DND-41 (cell line): Measurements from ENCODE around the gene LRFN2.

Source experiments
- ATAC-seq: fragments of 200-7000 bp; cut with Tn5 transposase; 3 replicates; pipeline ENCODE4 v1.9.1; 2021; ENCODE audit warnings: low read depth; ENCODE audit not compliant: insufficient read depth
- DNase-seq: peaks from one replicate; pipeline ENCODE4 v3.0.0-alpha.2; 2020
- H2AFZ ChIP-seq: 2 replicates; pipeline ENCODE4 v1.6.0; 2012; ENCODE audit warnings: low read depth, low read length
- H3K27ac ChIP-seq: 2 replicates; pipeline ENCODE4 v1.5.1; 2012; ENCODE audit warnings: low read length, inconsistent platforms
- H3K27me3 ChIP-seq: fragments of 200-600 bp; sonication (generic); 2 replicates; pipeline ENCODE4 v1.6.0; 2012; ENCODE audit warnings: low read length, mild to moderate bottlenecking, inconsistent platforms; ENCODE audit not compliant: insufficient read depth, poor library complexity
- H3K36me3 ChIP-seq: 2 replicates; pipeline ENCODE4 v1.5.1; 2012; ENCODE audit warnings: low read length, inconsistent platforms; ENCODE audit not compliant: insufficient read depth
- H3K4me1 ChIP-seq: 2 replicates; pipeline ENCODE4 v1.5.1; 2012; ENCODE audit warnings: mild to moderate bottlenecking, low read length; ENCODE audit not compliant: insufficient read depth
- H3K4me2 ChIP-seq: 2 replicates; pipeline ENCODE4 v1.6.0; 2012; ENCODE audit warnings: mild to moderate bottlenecking, moderate library complexity, low read length, inconsistent platforms; ENCODE audit not compliant: insufficient read depth
- H3K4me3 ChIP-seq, 2 experiments: fragments of 200-600 bp in 1 of 2; shearing (Covaris generic) in 1 of 2; 2 replicates each; pipeline ENCODE4 v1.5.1; 2012 to 2016; ENCODE audit warnings: inconsistent platforms in 2 of 2, low read length in 2 of 2, mild to moderate bottlenecking in 2 of 2, low read depth in 1 of 2, moderate library complexity in 1 of 2
- H3K79me2 ChIP-seq: 2 replicates; pipeline ENCODE4 v1.6.0; 2012; ENCODE audit warnings: low read length, inconsistent platforms; ENCODE audit not compliant: insufficient read depth
- H3K9ac ChIP-seq: 2 replicates; pipeline ENCODE4 v1.6.0; 2012; ENCODE audit warnings: low read depth, mild to moderate bottlenecking, inconsistent platforms, low read length, moderate library complexity
- H3K9me3 ChIP-seq: 2 replicates; pipeline ENCODE4 v1.5.1; 2012; ENCODE audit warnings: low read length, moderate library complexity, mild to moderate bottlenecking, inconsistent platforms; ENCODE audit not compliant: insufficient read depth, severe bottlenecking
- H4K20me1 ChIP-seq: 2 replicates; pipeline ENCODE4 v1.6.0; 2012; ENCODE audit warnings: low read length; ENCODE audit not compliant: insufficient read depth
- CTCF ChIP-seq: IDR thresholded peaks from 2 replicates; pipeline ENCODE4 v1.5.1; 2012; ENCODE audit warnings: borderline replicate concordance, low read length, moderate library complexity, mild to moderate bottlenecking; ENCODE audit not compliant: poor library complexity, severe bottlenecking; ENCODE audit errors: extremely low read depth
- EZH2 ChIP-seq: IDR thresholded peaks from 3 replicates; pipeline ENCODE4 v1.6.1; 2012; ENCODE audit warnings: borderline replicate concordance, low read depth, mild to moderate bottlenecking, moderate library complexity, low read length, inconsistent platforms; ENCODE audit not compliant: severe bottlenecking

The LRFN2 gene

GRCh38 chr6:40630488-40630887 is 43.3 kb upstream of the LRFN2 start:
- no peaks in the 10 kb centered on the region for H4K20me1 ChIP-seq

GRCh38 chr6:40630051-40630450 is 42.9 kb upstream of the LRFN2 start:
- Histone ChIP-seq H3K4me1 (0 out of 2 replicates have a peak, but pooled peaks cover 2% of the 10 kb centered on the region), H3K36me3 (no peaks in the 10 kb centered on the region), H3K79me2 (no peaks in the 10 kb centered on the region), H2AFZ (no peak overlapping the region), H3K4me2 (no peak overlapping the region), H4K20me1 (no peaks in the 10 kb centered on the region), H3K9ac (no peak overlapping the region), H3K27ac (no peak overlapping the region), H3K4me3 (no peak overlapping the region), H3K9me3 (no peaks in the 10 kb centered on the region), H3K27me3 (peaks cover 10% of the 10 kb centered on the region)
- TF ChIP-seq EZH2 (no peak), CTCF (no peak)
- no peak for DNase-seq
- ATAC-seq: no peak

More at GRCh38 chr6:40630488-40630887, 43.3 kb upstream of the LRFN2 start:
- DNase-seq (no peak), ATAC-seq (no peak)
- Histone ChIP-seq H3K27ac (no peak overlapping the region), H2AFZ (no peak overlapping the region), H3K4me1 (0 out of 2 replicates have a peak, but pooled peaks cover 2% of the 10 kb centered on the region), H3K9ac (no peak overlapping the region), H3K4me3 (no peak overlapping the region), H3K36me3 (no peaks in the 10 kb centered on the region), H3K27me3 (peaks cover 10% of the 10 kb centered on the region), H3K79me2 (no peaks in the 10 kb centered on the region), H3K9me3 (no peaks in the 10 kb centered on the region), H3K4me2 (no peak overlapping the region)
- no peak for TF ChIP-seq EZH2
- TF ChIP-seq CTCF: no peak

- no peak for ATAC-seq
- no peak overlapping the region for H2AFZ ChIP-seq
- H3K36me3 ChIP-seq: no peaks in the 10 kb centered on the region
- H3K9me3 ChIP-seq: no peaks in the 10 kb centered on the region
- no peak overlapping the region for H3K9ac ChIP-seq
- no peak for DNase-seq
- H4K20me1 ChIP-seq: no peaks in the 10 kb centered on the region
- H3K4me1 ChIP-seq: no peaks in the 10 kb centered on the region
- no peak overlapping the region for H3K27ac ChIP-seq
- no peak overlapping the region for H3K4me3 ChIP-seq
- no peak overlapping the region for H3K4me2 ChIP-seq
- TF ChIP-seq EZH2 (no peak), CTCF (no peak)
- H3K79me2 ChIP-seq: no peaks in the 10 kb centered on the region
- peaks cover 10% of the 10 kb centered on the region for H3K27me3 ChIP-seq
Measured at GRCh38 chr6:40629463-40629862, 42.3 kb upstream of the LRFN2 start.

- Histone ChIP-seq H2AFZ (no peak overlapping the region), H3K27me3 (peaks cover 10% of the 10 kb centered on the region), H3K4me1 (no peaks in the 10 kb centered on the region), H3K79me2 (no peaks in the 10 kb centered on the region), H3K4me2 (no peak overlapping the region), H3K9ac (no peak overlapping the region), H3K4me3 (no peak overlapping the region), H3K27ac (no peak overlapping the region), H3K9me3 (no peaks in the 10 kb centered on the region), H3K36me3 (no peaks in the 10 kb centered on the region), H4K20me1 (no peaks in the 10 kb centered on the region)
- no peak for TF ChIP-seq EZH2
- TF ChIP-seq CTCF: no peak
- DNase-seq: no peak
- no peak for ATAC-seq
Measured at GRCh38 chr6:40627316-40627715, 40.2 kb upstream of the LRFN2 start.
